Neural cell (in vitro differentiated cells): ENCODE results near the gene FHOD1.

Experiments
- CTCF ChIP-seq: fragments of 450-650 bp; IDR thresholded peaks from 2 replicates; pipeline ENCODE4 v1.5.1; 2014; ENCODE audit warnings: antibody characterized with exemption, mild to moderate bottlenecking, moderate library complexity; ENCODE audit not compliant: poor library complexity, severe bottlenecking
- EP300 ChIP-seq: fragments of 450-650 bp; conservative IDR thresholded peaks from 2 replicates; pipeline ENCODE4 v1.6.1; 2014; ENCODE audit warnings: antibody characterized with exemption, mild to moderate bottlenecking, moderate library complexity; ENCODE audit not compliant: poor library complexity, severe bottlenecking
- EZH2 ChIP-seq: fragments of 200-600, 300-800 bp; shearing (Covaris generic), sonication (generic); IDR thresholded peaks from 2 replicates; pipeline ENCODE4 v1.6.1; 2014; ENCODE audit warnings: antibody characterized with exemption, low read length, borderline replicate concordance, mild to moderate bottlenecking; ENCODE audit not compliant: insufficient read depth, poor library complexity, severe bottlenecking
- RAD21 ChIP-seq: fragments of 450-650 bp; conservative IDR thresholded peaks from 2 replicates; pipeline ENCODE4 v1.6.1; 2014; ENCODE audit warnings: antibody characterized with exemption, mild to moderate bottlenecking, moderate library complexity

- TF ChIP-seq CTCF, result no peak
- TF ChIP-seq EP300, result no peak
- TF ChIP-seq EZH2, result no peak
- TF ChIP-seq RAD21, result no peak
Observed at GRCh38 chr16:67246756-67247191, 507 bp downstream of the FHOD1 start.
